Keratinocyte (primary cell): Measurements from ENCODE around the gene SNX2. TPM values are rescaled to one million over a fixed set of nuclear protein-coding genes. Genes with fewer than 3 reads are reported as not detected.

ENCODE experiments used
- DNase-seq: peaks from one replicate; pipeline ENCODE4 v3.0.0-alpha.2; 2011; ENCODE audit warnings: low read depth, missing footprints, low spot score
- FAIRE-seq: peaks from 2 replicates; lab custom pipeline; 2011; peaks lifted over from hg19 to GRCh38; lab: Jason Lieb, UNC
- H2AFZ ChIP-seq: 2 replicates; pipeline ENCODE4 v1.6.0; 2012; ENCODE audit warnings: low read length, control low read depth, inconsistent platforms; ENCODE audit not compliant: control insufficient read depth
- H3K27ac ChIP-seq: 2 replicates; pipeline ENCODE4 v1.5.1; 2011; ENCODE audit warnings: low read length; ENCODE audit not compliant: control insufficient read depth, insufficient read depth
- H3K27me3 ChIP-seq: 3 replicates; pipeline ENCODE4 v1.6.0; 2011; ENCODE audit warnings: low read length; ENCODE audit not compliant: control insufficient read depth, insufficient read depth; ENCODE audit errors: extremely low read depth
- H3K36me3 ChIP-seq, 2 experiments: 2 replicates in 1 of 2; 3 replicates in 1 of 2; pipeline ENCODE4 v1.5.1; 2011; ENCODE audit warnings: low read length in 2 of 2, mild to moderate bottlenecking in 1 of 2; ENCODE audit not compliant: control insufficient read depth in 2 of 2, insufficient read depth in 2 of 2; ENCODE audit errors: extremely low read depth in 1 of 2
- H3K4me1 ChIP-seq: 3 replicates; pipeline ENCODE4 v1.5.1; 2011; ENCODE audit warnings: low read length; ENCODE audit not compliant: control insufficient read depth, insufficient read depth; ENCODE audit errors: extremely low read depth
- H3K4me2 ChIP-seq: 3 replicates; pipeline ENCODE4 v1.6.0; 2011; ENCODE audit warnings: low read depth, low read length; ENCODE audit not compliant: control insufficient read depth, insufficient read depth; ENCODE audit errors: extremely low read depth
- H3K4me3 ChIP-seq, 3 experiments: fragments of 200-600 bp in 1 of 3; sonication (generic) in 1 of 3; 2 replicates in 2 of 3; 3 replicates in 1 of 3; pipeline ENCODE4 v1.5.1; 2011 to 2016; ENCODE audit warnings: low read length in 3 of 3, mild to moderate bottlenecking in 3 of 3, control low read depth in 2 of 3, inconsistent platforms in 1 of 3, low read depth in 1 of 3, mixed read lengths in 1 of 3, mixed run types in 1 of 3, moderate library complexity in 1 of 3; ENCODE audit not compliant: control insufficient read depth in 2 of 3, insufficient read depth in 2 of 3; ENCODE audit errors: extremely low read depth in 1 of 3
- H3K79me2 ChIP-seq: 2 replicates; pipeline ENCODE4 v1.6.0; 2012; ENCODE audit warnings: low read length; ENCODE audit not compliant: control insufficient read depth, insufficient read depth
- H3K9ac ChIP-seq: 3 replicates; pipeline ENCODE4 v1.6.0; 2011; ENCODE audit warnings: low read length; ENCODE audit not compliant: control insufficient read depth, insufficient read depth; ENCODE audit errors: extremely low read depth
- H3K9me1 ChIP-seq: 3 replicates; pipeline ENCODE4 v1.6.0; 2011; ENCODE audit warnings: low read length; ENCODE audit not compliant: control insufficient read depth, insufficient read depth; ENCODE audit errors: extremely low read depth
- H3K9me3 ChIP-seq: 2 replicates; pipeline ENCODE4 v1.5.1; 2012; ENCODE audit warnings: low read depth, low read length; ENCODE audit not compliant: control insufficient read depth
- H4K20me1 ChIP-seq: 3 replicates; pipeline ENCODE4 v1.6.0; 2011; ENCODE audit warnings: low read length; ENCODE audit not compliant: control insufficient read depth, insufficient read depth; ENCODE audit errors: extremely low read depth
- EZH2 ChIP-seq: IDR thresholded peaks from one replicate; pipeline ENCODE4 v1.6.1; 2012; ENCODE audit warnings: inconsistent platforms, mild to moderate bottlenecking, low read length, moderate library complexity
- dilution Hi-C: fragments of 300-500 bp; cut with MboI; formaldehyde crosslinking; loops from one replicate; pipeline ENCODE4 v1.7.0; 2020; ENCODE audit warnings: low sequenced_read_pairs; ENCODE audit not compliant: extremely low pct_ligation_motif_present
- polyA plus RNA-seq, 5 experiments: library from polyadenylated mRNA; depleted of rRNA in 3 of 5; stranded (reverse) in 3 of 5; stranded (forward) in 1 of 5; unstranded in 1 of 5; fragments of >200 nt; gene quantifications; 1 replicate in 1 of 5; 2 replicates in 3 of 5; 3 replicates in 1 of 5; pipeline versions ENCODE4 v1.2.1 to v1.2.3, GENCODE V29; 2011 to 2012; ENCODE audit warnings: missing spikeins in 2 of 5, low read depth in 1 of 5, low replicate concordance in 1 of 5
- TF ChIP-seq, protein P1 (sequence below), 3 experiments: IDR thresholded peaks in 1 of 3; conservative IDR thresholded peaks in 1 of 3; optimal IDR thresholded peaks in 1 of 3; 2 replicates in 2 of 3; 3 replicates in 1 of 3; pipeline versions ENCODE3 to v1.5.1; 2011; ENCODE audit warnings: low read length in 3 of 3, mild to moderate bottlenecking in 3 of 3, moderate library complexity in 2 of 3, control low read depth in 1 of 3, inconsistent platforms in 1 of 3; ENCODE audit not compliant: insufficient read depth in 2 of 3; ENCODE audit errors: extremely low read depth in 1 of 3

SNX2 gene
- polyA plus RNA-seq, 1 donor (not counting 4 experiments of a cell fraction or from before 2014, with no cell fraction given), result 87.8 TPM

- H3K9me1 ChIP-seq, result no peaks in the 10 kb centered on the region
- no peak for DNase-seq
- FAIRE-seq, result no peak
These were observed 70.6 kb downstream of the SNX2 start, which contains the start of gene SNX24 for GRCh38 chr5:122845229-122846050. TSS of gene SNX24 (plus strand) at chr5:122845613. CDS start at chr5:122845634, 21 bp downstream.

DNA sequence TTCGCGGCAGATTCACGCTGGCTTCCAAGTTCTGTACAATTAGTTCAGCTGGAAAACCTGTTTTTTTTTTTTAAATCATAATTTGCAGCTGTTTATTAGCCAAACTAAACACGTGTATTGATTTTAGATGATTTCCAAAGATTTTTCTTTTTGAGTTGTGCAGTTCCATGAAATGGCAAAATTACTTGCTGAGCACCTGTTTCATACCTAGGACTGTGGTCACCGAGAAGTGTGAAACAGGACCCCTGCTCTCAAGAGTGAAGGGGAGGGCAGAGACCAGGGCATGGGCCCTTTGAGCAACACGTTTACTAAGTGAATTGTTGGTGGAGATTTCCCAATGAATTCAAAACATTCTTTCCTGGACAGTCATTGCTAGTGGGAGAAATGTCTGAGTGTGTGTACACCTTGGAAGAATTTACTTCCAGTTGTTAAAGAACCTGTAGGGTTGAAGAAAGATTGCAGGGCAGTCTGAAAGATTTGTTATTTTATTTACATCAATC, 71.2 kb downstream of the SNX2 start:
- TF ChIP-seq, protein P1, sequence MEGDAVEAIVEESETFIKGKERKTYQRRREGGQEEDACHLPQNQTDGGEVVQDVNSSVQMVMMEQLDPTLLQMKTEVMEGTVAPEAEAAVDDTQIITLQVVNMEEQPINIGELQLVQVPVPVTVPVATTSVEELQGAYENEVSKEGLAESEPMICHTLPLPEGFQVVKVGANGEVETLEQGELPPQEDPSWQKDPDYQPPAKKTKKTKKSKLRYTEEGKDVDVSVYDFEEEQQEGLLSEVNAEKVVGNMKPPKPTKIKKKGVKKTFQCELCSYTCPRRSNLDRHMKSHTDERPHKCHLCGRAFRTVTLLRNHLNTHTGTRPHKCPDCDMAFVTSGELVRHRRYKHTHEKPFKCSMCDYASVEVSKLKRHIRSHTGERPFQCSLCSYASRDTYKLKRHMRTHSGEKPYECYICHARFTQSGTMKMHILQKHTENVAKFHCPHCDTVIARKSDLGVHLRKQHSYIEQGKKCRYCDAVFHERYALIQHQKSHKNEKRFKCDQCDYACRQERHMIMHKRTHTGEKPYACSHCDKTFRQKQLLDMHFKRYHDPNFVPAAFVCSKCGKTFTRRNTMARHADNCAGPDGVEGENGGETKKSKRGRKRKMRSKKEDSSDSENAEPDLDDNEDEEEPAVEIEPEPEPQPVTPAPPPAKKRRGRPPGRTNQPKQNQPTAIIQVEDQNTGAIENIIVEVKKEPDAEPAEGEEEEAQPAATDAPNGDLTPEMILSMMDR (optimal IDR thresholded peaks at IDR 0.05 in 1 of 3, IDR thresholded peaks at IDR 0.05 in 1 of 3, conservative IDR thresholded peaks at IDR 0.05 in 1 of 3; ENCODE audit: extremely low read depth in 1 of 3, insufficient read depth in 2 of 3, low read length in 3 of 3), result no peak
- TF ChIP-seq EZH2, result no peak
- DNase-seq (no peak), FAIRE-seq (peak; percentile 70)
- no peaks in the 10 kb centered on the region for H3K9me3 ChIP-seq
- dilution Hi-C loops, result no loop called here
- H3K27ac ChIP-seq, result peak overlapping the region; percentile 91
- peak overlapping the region; percentile 86 to 90 (median 87) for H3K4me3 ChIP-seq
- no peaks in the 10 kb centered on the region for H3K9me1 ChIP-seq
- no peaks in the 10 kb centered on the region for H3K27me3 ChIP-seq
- H3K36me3 ChIP-seq, result no peaks in the 10 kb centered on the region
- peak overlapping the region; percentile 94 for H3K4me2 ChIP-seq
- peaks cover 33% of the 10 kb centered on the region for H3K79me2 ChIP-seq
- no peaks in the 10 kb centered on the region for H4K20me1 ChIP-seq
- peaks cover 35% of the 10 kb centered on the region for H3K4me1 ChIP-seq
- peak overlapping the region; percentile 75 for H2AFZ ChIP-seq
- peak overlapping the region; percentile 90 for H3K9ac ChIP-seq

More at GRCh38 chr5:122845229-122846050, 70.6 kb downstream of the SNX2 start, which contains the start of gene SNX24:
- Histone ChIP-seq H3K27me3 (no peaks in the 10 kb centered on the region), H3K27ac (peak within 1 kb of the TSS; percentile 91), H2AFZ (peak within 1 kb of the TSS; percentile 88), H3K36me3 (no peaks in the 10 kb centered on the region), H3K4me3 (peak within 1 kb of the TSS; percentile 86 to 90 (median 87)), H3K79me2 (peaks cover 27% of the 10 kb centered on the region), H3K4me2 (peak within 1 kb of the TSS; percentile 94), H3K9ac (peak within 1 kb of the TSS; percentile 90), H3K4me1 (peaks cover 34% of the 10 kb centered on the region), H4K20me1 (no peaks in the 10 kb centered on the region), H3K9me3 (no peaks in the 10 kb centered on the region)
- dilution Hi-C loops, result no loop called here
- TF ChIP-seq EZH2, result no peak
- TF ChIP-seq, protein P1 (optimal IDR thresholded peaks at IDR 0.05 in 1 of 3, IDR thresholded peaks at IDR 0.05 in 1 of 3, conservative IDR thresholded peaks at IDR 0.05 in 1 of 3; ENCODE audit: extremely low read depth in 1 of 3, insufficient read depth in 2 of 3, low read length in 3 of 3), result no peak
